ENCODE data around the gene CCDC43. TPM values are rescaled to one million over a fixed set of nuclear protein-coding genes. Genes with fewer than 3 reads are reported as not detected.

Gene CCDC43
- total RNA-seq, 1 donor from 2014 or later: 15.5 TPM

DNA sequence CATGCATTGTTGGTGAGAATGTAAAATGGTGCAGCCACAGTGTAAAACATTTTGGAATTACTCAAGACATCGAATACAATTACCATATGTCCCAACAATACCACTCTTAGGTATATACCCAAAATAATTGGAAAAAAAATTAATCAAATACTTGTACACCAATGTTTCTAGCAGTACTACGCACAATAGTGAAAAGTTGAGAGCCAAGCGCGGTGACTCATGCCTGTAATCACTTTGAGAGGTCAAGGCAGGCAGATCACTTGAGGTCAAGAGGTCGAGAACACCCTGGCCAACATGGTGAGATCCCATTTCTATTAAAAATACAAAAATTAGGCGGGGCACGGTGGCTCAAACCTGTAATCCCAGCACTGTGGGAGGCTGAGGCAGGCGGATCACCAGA lies 36.8 kb downstream of the CCDC43 start:
- Histone ChIP-seq H3K9me3 (no peaks in the 10 kb centered on the region), H3K27ac (no peak overlapping the region), H3K36me3 (no peaks in the 10 kb centered on the region), H3K4me3 (no peak overlapping the region), H3K4me1 (peaks cover 4% of the 10 kb centered on the region), H3K27me3 (peaks cover 13% of the 10 kb centered on the region)
- intact Hi-C loops (cut with DNase I): no loop called here
- no peak for DNase-seq (ENCODE audit: extremely low spot score in 2 of 2)
- TF ChIP-seq CTCF (IDR thresholded peaks at IDR 0.05) (no peak), POLR2AphosphoS5 (IDR thresholded peaks at IDR 0.05; ENCODE audit: insufficient read depth in 1 of 2, low read depth in 1 of 2) (no peak), POLR2A (IDR thresholded peaks at IDR 0.05) (no peak)

DNA sequence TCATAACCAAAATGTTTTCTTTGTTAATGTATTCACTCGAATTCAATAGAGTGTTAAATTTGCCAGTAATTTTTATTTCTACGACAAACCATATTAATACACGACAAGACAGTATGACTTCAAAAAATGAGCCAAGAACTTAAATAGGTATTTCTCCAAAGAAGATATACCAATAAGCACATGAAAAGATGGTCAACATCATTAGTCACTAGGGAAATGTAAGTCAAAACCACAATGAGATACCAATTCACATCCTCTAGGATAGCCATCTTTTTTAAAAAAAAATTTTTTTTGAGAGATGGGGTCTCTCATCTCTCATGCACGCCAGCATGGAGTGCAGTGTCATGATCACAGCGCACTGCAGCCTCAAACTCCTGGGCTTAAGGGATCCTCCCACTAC lies 38.3 kb downstream of the CCDC43 start:
- Histone ChIP-seq H3K27me3 (peaks cover 3% of the 10 kb centered on the region), H3K4me3 (no peak overlapping the region), H3K27ac (no peak overlapping the region), H3K4me1 (peaks cover 2% of the 10 kb centered on the region), H3K9me3 (no peaks in the 10 kb centered on the region), H3K36me3 (no peaks in the 10 kb centered on the region)
- intact Hi-C loops (cut with DNase I): no loop called here
- DNase-seq (ENCODE audit: extremely low spot score in 2 of 2): no peak
- no peak for TF ChIP-seq POLR2AphosphoS5 (IDR thresholded peaks at IDR 0.05; ENCODE audit: insufficient read depth in 1 of 2, low read depth in 1 of 2)
- TF ChIP-seq CTCF (IDR thresholded peaks at IDR 0.05): no peak
- TF ChIP-seq POLR2A (IDR thresholded peaks at IDR 0.05): no peak

DNA sequence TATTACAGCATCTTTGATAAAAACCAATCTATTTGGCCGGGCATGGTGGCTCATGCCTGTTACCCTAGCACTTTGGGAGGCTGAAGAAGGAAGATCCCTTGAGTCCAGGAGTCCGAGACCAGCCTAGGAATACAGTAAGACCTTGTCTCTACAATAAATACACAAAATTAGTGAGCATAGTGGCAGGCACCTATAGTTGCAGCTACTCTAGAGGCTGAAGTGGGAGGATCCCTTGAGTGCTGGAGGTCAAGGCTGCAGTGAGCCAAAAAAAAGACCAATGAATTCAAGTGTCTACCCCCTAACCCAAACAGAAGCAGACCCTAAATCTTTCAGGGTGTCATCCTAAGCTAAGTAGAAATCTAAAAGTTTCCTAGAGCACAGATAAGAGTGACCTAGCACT lies 40.6 kb downstream of the CCDC43 start:
- H3K4me3 ChIP-seq: no peak overlapping the region
- no peak for DNase-seq (ENCODE audit: extremely low spot score in 2 of 2)
- no peaks in the 10 kb centered on the region for H3K4me1 ChIP-seq
- intact Hi-C loops (cut with DNase I): no loop called here
- no peaks in the 10 kb centered on the region for H3K36me3 ChIP-seq
- H3K9me3 ChIP-seq: no peaks in the 10 kb centered on the region
- no peak for TF ChIP-seq POLR2AphosphoS5 (IDR thresholded peaks at IDR 0.05; ENCODE audit: insufficient read depth in 1 of 2, low read depth in 1 of 2)
- no peak for TF ChIP-seq POLR2A (IDR thresholded peaks at IDR 0.05)
- no peak for TF ChIP-seq CTCF (IDR thresholded peaks at IDR 0.05)
- H3K27ac ChIP-seq: no peak overlapping the region
- H3K27me3 ChIP-seq: no peaks in the 10 kb centered on the region

- H3K27ac ChIP-seq: no peak overlapping the region
- no peaks in the 10 kb centered on the region for H3K27me3 ChIP-seq
- no peak for TF ChIP-seq CTCF (IDR thresholded peaks at IDR 0.05)
- no peak for TF ChIP-seq POLR2AphosphoS5 (IDR thresholded peaks at IDR 0.05; ENCODE audit: insufficient read depth in 1 of 2, low read depth in 1 of 2)
- no peak for TF ChIP-seq POLR2A (IDR thresholded peaks at IDR 0.05)
- no peak for DNase-seq (ENCODE audit: extremely low spot score in 2 of 2)
- intact Hi-C loops (cut with DNase I): no loop called here
- H3K4me3 ChIP-seq: no peak overlapping the region
- H3K36me3 ChIP-seq: no peaks in the 10 kb centered on the region
- no peaks in the 10 kb centered on the region for H3K9me3 ChIP-seq
- no peaks in the 10 kb centered on the region for H3K4me1 ChIP-seq
These were observed 41.8 kb downstream of the CCDC43 start for GRCh38 chr17:44647736-44648135.

GRCh38 chr17:44646280-44646679 lies 43.3 kb downstream of the CCDC43 start:
- no peak overlapping the region for H3K4me3 ChIP-seq
- no peaks in the 10 kb centered on the region for H3K9me3 ChIP-seq
- intact Hi-C loops (cut with DNase I): no loop called here
- H3K36me3 ChIP-seq: no peaks in the 10 kb centered on the region
- no peaks in the 10 kb centered on the region for H3K4me1 ChIP-seq
- DNase-seq (ENCODE audit: extremely low spot score in 2 of 2): no peak
- no peak overlapping the region for H3K27ac ChIP-seq
- no peak for TF ChIP-seq POLR2AphosphoS5 (IDR thresholded peaks at IDR 0.05; ENCODE audit: insufficient read depth in 1 of 2, low read depth in 1 of 2)
- TF ChIP-seq CTCF (IDR thresholded peaks at IDR 0.05): no peak
- TF ChIP-seq POLR2A (IDR thresholded peaks at IDR 0.05): no peak
- no peaks in the 10 kb centered on the region for H3K27me3 ChIP-seq
